Endothelial cell of umbilical vein (primary cell): ENCODE data around the gene GSDME.

Source experiments
- CTCF ChIP-seq, 2 donors: IDR thresholded peaks; 1 replicate in 1 of 2; 2 replicates in 1 of 2; pipeline ENCODE4 v1.5.1; 2011; ENCODE audit warnings: low read length in 2 of 2, mild to moderate bottlenecking in 2 of 2, moderate library complexity in 2 of 2, control low read depth in 1 of 2, inconsistent platforms in 1 of 2, low read depth in 1 of 2; ENCODE audit not compliant: insufficient read depth in 1 of 2; ENCODE audit errors: extremely low read depth in 1 of 2
- EZH2 ChIP-seq: IDR thresholded peaks from 2 replicates; pipeline ENCODE4 v1.6.1; 2012; ENCODE audit warnings: borderline replicate concordance, low read depth, mild to moderate bottlenecking, moderate library complexity, low read length, inconsistent platforms; ENCODE audit not compliant: severe bottlenecking
- FOS ChIP-seq: IDR thresholded peaks from 2 replicates; pipeline ENCODE4 v1.6.1; 2011; ENCODE audit warnings: mild to moderate bottlenecking, low read length, moderate library complexity, borderline replicate concordance; ENCODE audit not compliant: insufficient read depth
- GATA2 ChIP-seq: IDR thresholded peaks from 2 replicates; pipeline ENCODE4 v1.7.0; 2011; ENCODE audit warnings: low read depth, mild to moderate bottlenecking, moderate library complexity, mixed read lengths, low read length; ENCODE audit not compliant: insufficient read length, insufficient read depth
- JUN ChIP-seq: IDR thresholded peaks from 2 replicates; pipeline ENCODE4 v1.6.1; 2011; ENCODE audit warnings: borderline replicate concordance, low read depth; ENCODE audit not compliant: insufficient read length, insufficient read depth
- MAX ChIP-seq: IDR thresholded peaks from 2 replicates; pipeline ENCODE4 v1.6.1; 2011; ENCODE audit not compliant: insufficient read depth, insufficient read length
- MYC ChIP-seq: IDR thresholded peaks from one replicate; pipeline ENCODE4 v1.6.1; 2011; ENCODE audit warnings: mild to moderate bottlenecking, low read depth, low read length
- POLR2A ChIP-seq: IDR thresholded peaks from 2 replicates; pipeline ENCODE4 v1.6.1; 2012; ENCODE audit warnings: low read depth, mild to moderate bottlenecking, control low read depth, low read length
- POLR2AphosphoS5 ChIP-seq: IDR thresholded peaks from 2 replicates; pipeline ENCODE4 v1.6.1; 2012; ENCODE audit warnings: low read depth, mild to moderate bottlenecking, control low read depth, low read length, moderate library complexity; ENCODE audit not compliant: insufficient read depth

GRCh38 chr7:24786306-24786705 is 29.0 kb upstream of the GSDME start:
- TF ChIP-seq POLR2A (no peak), CTCF (IDR thresholded peaks at IDR 0.05; ENCODE audit: extremely low read depth in 1 of 2, insufficient read depth in 1 of 2, low read depth in 1 of 2, low read length in 2 of 2) (no peak), EZH2 (no peak), MYC (no peak), POLR2AphosphoS5 (no peak), JUN (no peak), MAX (no peak), GATA2 (no peak), FOS (no peak)
